Liver (tissue), 9 donors: ENCODE results near the gene CACNA1D. TPM values are rescaled to one million over a fixed set of nuclear protein-coding genes. Genes with fewer than 3 reads are reported as not detected.

Experiments
- DNase-seq: peaks from one replicate; pipeline ENCODE4 v3.0.0-alpha.2; 2017; ENCODE audit warnings: low spot score
- H3K27ac ChIP-seq, 2 donors: one replicate each; pipeline ENCODE4 v1.7.0; 2013; ENCODE audit warnings: inconsistent platforms in 2 of 2, low read length in 2 of 2, control low read depth in 1 of 2, low read depth in 1 of 2, mild to moderate bottlenecking in 1 of 2
- H3K27me3 ChIP-seq, 4 donors: one replicate each; pipeline versions ENCODE4 v1.6.1 to v1.7.0; 2013; ENCODE audit warnings: low read length in 3 of 4, inconsistent platforms in 1 of 4, mild to moderate bottlenecking in 1 of 4, moderate library complexity in 1 of 4; ENCODE audit not compliant: control insufficient read depth in 4 of 4, insufficient read depth in 4 of 4
- H3K36me3 ChIP-seq, 4 donors: one replicate each; pipeline versions ENCODE4 v1.6.1 to v1.7.0; 2013; ENCODE audit warnings: low read length in 3 of 4, mild to moderate bottlenecking in 3 of 4, low read depth in 1 of 4, moderate library complexity in 1 of 4; ENCODE audit not compliant: control insufficient read depth in 4 of 4, insufficient read depth in 3 of 4
- H3K4me1 ChIP-seq, 4 donors: one replicate each; pipeline versions ENCODE4 v1.6.1 to v1.7.0; 2013; ENCODE audit warnings: low read length in 3 of 4, mild to moderate bottlenecking in 3 of 4, moderate library complexity in 1 of 4; ENCODE audit not compliant: control insufficient read depth in 4 of 4, insufficient read depth in 4 of 4
- H3K4me3 ChIP-seq, 3 donors: one replicate each; pipeline versions ENCODE4 v1.6.1 to v1.7.0; 2013; ENCODE audit warnings: low read length in 3 of 3, control low read depth in 1 of 3, low read depth in 1 of 3, mild to moderate bottlenecking in 1 of 3
- H3K9ac ChIP-seq, 2 donors: one replicate each; pipeline ENCODE4 v1.7.0; 2013; ENCODE audit warnings: low read length in 2 of 2, mild to moderate bottlenecking in 2 of 2, moderate library complexity in 2 of 2, control low read depth in 1 of 2, low read depth in 1 of 2
- H3K9me3 ChIP-seq, 4 donors: one replicate each; pipeline versions ENCODE4 v1.6.1 to v1.7.0; 2013; ENCODE audit warnings: low read length in 3 of 4; ENCODE audit not compliant: control insufficient read depth in 4 of 4
- EGR1 ChIP-seq, 2 donors: IDR thresholded peaks; 2 replicates each; pipeline ENCODE4 v1.6.1; 2016 to 2018; ENCODE audit warnings: antibody characterized with exemption in 2 of 2, low read depth in 2 of 2
- FOXA1 ChIP-seq: IDR thresholded peaks from 2 replicates; pipeline ENCODE4 v1.6.1; 2016; ENCODE audit warnings: antibody characterized with exemption
- FOXA2 ChIP-seq: IDR thresholded peaks from 2 replicates; pipeline ENCODE4 v1.6.1; 2016; ENCODE audit warnings: antibody characterized with exemption
- GABPA ChIP-seq, 2 donors: IDR thresholded peaks in 1 of 2; conservative IDR thresholded peaks in 1 of 2; 2 replicates each; pipeline ENCODE4 v1.6.1; 2016; ENCODE audit warnings: antibody characterized with exemption in 2 of 2, mild to moderate bottlenecking in 1 of 2, moderate library complexity in 1 of 2
- HNF4A ChIP-seq, 2 donors: conservative IDR thresholded peaks; 2 replicates each; pipeline ENCODE4 v1.6.1; 2016; ENCODE audit warnings: antibody characterized with exemption in 2 of 2, mild to moderate bottlenecking in 2 of 2
- HNF4G ChIP-seq: IDR thresholded peaks from 2 replicates; pipeline ENCODE4 v1.6.1; 2016; ENCODE audit warnings: antibody characterized with exemption
- JUND ChIP-seq, 2 donors: IDR thresholded peaks; 2 replicates each; pipeline ENCODE4 v1.6.1; 2016; ENCODE audit warnings: antibody characterized with exemption in 2 of 2
- NR2F2 ChIP-seq: IDR thresholded peaks from 2 replicates; pipeline ENCODE4 v1.6.1; 2016; ENCODE audit warnings: antibody characterized with exemption
- RAD21 ChIP-seq, 2 donors: IDR thresholded peaks; 2 replicates each; pipeline ENCODE4 v1.6.1; 2016; ENCODE audit warnings: antibody characterized with exemption in 2 of 2, mild to moderate bottlenecking in 2 of 2
- RXRA ChIP-seq, 2 donors: IDR thresholded peaks; 2 replicates each; pipeline ENCODE4 v1.6.1; 2017 to 2018; ENCODE audit warnings: antibody characterized with exemption in 2 of 2, mild to moderate bottlenecking in 1 of 2
- SP1 ChIP-seq: IDR thresholded peaks from 2 replicates; pipeline ENCODE4 v1.6.1; 2018; ENCODE audit warnings: antibody characterized with exemption, mild to moderate bottlenecking
- TAF1 ChIP-seq: conservative IDR thresholded peaks from 2 replicates; pipeline ENCODE4 v1.6.1; 2016; ENCODE audit warnings: antibody characterized with exemption, mild to moderate bottlenecking
- YY1 ChIP-seq: IDR thresholded peaks from 2 replicates; pipeline ENCODE4 v1.6.1; 2016; ENCODE audit warnings: antibody characterized with exemption, mild to moderate bottlenecking
- WGBS: extraction: QIAGEN DNeasy Blood & Tissue Kit; methylation state at CpG from one replicate; pipeline ENCODE4 v1.1.7; 2013; 5-methylcytosine and 5-hydroxymethylcytosine counted together
- polyA plus RNA-seq, 2 donors: library from polyadenylated mRNA; stranded (reverse) in 1 of 2; unstranded in 1 of 2; fragments of 200-250 nt in 1 of 2; fragments of >200 nt in 1 of 2; fragmentation: Nextera tagmentation in 1 of 2; extraction: Ambion mirVana in 1 of 2; gene quantifications; one replicate each; pipeline versions ENCODE4 v1.2.1 to v1.2.3, GENCODE V29; 2013 to 2015
- total RNA-seq, 2 donors: library from RNA; depleted of rRNA; stranded (reverse); fragments of >200 nt; gene quantifications; one replicate each; pipeline ENCODE4 v1.2.3, GENCODE V29; 2014
- TF ChIP-seq, protein P1 (sequence below): IDR thresholded peaks from 2 replicates; pipeline ENCODE4 v1.6.1; 2016; ENCODE audit warnings: antibody characterized with exemption
- TF ChIP-seq, protein P2 (sequence below): IDR thresholded peaks from 2 replicates; pipeline ENCODE4 v1.6.1; 2016; ENCODE audit warnings: antibody characterized with exemption, mild to moderate bottlenecking
- TF ChIP-seq, protein P3 (sequence below): IDR thresholded peaks from 2 replicates; pipeline ENCODE4 v1.6.1; 2016; ENCODE audit warnings: antibody characterized with exemption
- TF ChIP-seq, protein P4 (sequence below): IDR thresholded peaks from 2 replicates; pipeline ENCODE4 v1.6.1; 2016; ENCODE audit warnings: antibody characterized with exemption
- TF ChIP-seq, protein P5 (sequence below): fragments of 150-350 bp; IDR thresholded peaks from 2 replicates; pipeline ENCODE4 v1.5.1; 2017; ENCODE audit warnings: improper control_type of control experiment, low read depth, low read length; ENCODE audit not compliant: missing input control
- donor health status: healthy.
- donor health status: healthy.
- donor health status: healthy.
- donor health status: healthy.
- donor health status: healthy.

Gene CACNA1D
- total and polyA plus RNA-seq, 4 donors = 1.8 to 18.9 (median 3.4) TPM

DNA sequence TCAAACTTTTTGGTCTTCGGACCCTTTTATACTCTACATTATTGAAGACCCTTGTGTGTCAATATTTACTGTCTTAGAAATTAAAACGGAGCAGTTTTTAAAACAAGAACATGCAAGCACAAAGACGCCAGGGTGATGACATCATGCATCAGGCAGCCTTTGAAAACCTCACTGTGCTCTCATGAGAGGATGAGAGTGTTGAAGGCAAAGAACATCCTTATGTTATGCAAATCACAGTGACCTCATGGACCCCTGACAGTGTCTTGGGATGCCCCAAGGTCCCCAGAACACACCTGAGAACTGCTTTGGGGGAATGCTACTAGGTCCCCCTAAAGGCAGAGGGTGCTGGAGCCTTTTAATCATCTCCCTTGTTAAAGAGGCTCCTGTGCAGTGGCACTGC, 300.2 kb downstream of the CACNA1D start:
- no peaks in the 10 kb centered on the region for H3K36me3 ChIP-seq
- H3K27ac ChIP-seq = no peak overlapping the region
- H3K4me3 ChIP-seq = no peak overlapping the region
- whole genome bisulfite sequencing = 81% methylated on average over 3 of the region's 3 CpGs
- no peak overlapping the region for H3K9ac ChIP-seq
- H3K4me1 ChIP-seq = no peaks in the 10 kb centered on the region
- H3K27me3 ChIP-seq = no peaks in the 10 kb centered on the region
- no peak for DNase-seq
- TF ChIP-seq RXRA (IDR thresholded peaks at IDR 0.05) (no peak), TAF1 (no peak), HNF4G (no peak), SP1 (no peak), YY1 (no peak), FOXA2 (no peak), JUND (IDR thresholded peaks at IDR 0.05) (no peak), GABPA (IDR thresholded peaks at IDR 0.05 in 1 of 2, conservative IDR thresholded peaks at IDR 0.05 in 1 of 2) (no peak), EGR1 (IDR thresholded peaks at IDR 0.05; ENCODE audit: low read depth in 2 of 2) (no peak), RAD21 (IDR thresholded peaks at IDR 0.05) (no peak), NR2F2 (no peak), FOXA1 (no peak), HNF4A (conservative IDR thresholded peaks at IDR 0.05) (no peak)
- TF ChIP-seq, protein P1, sequence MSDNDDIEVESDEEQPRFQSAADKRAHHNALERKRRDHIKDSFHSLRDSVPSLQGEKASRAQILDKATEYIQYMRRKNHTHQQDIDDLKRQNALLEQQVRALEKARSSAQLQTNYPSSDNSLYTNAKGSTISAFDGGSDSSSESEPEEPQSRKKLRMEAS = no peak
- TF ChIP-seq, protein P2, sequence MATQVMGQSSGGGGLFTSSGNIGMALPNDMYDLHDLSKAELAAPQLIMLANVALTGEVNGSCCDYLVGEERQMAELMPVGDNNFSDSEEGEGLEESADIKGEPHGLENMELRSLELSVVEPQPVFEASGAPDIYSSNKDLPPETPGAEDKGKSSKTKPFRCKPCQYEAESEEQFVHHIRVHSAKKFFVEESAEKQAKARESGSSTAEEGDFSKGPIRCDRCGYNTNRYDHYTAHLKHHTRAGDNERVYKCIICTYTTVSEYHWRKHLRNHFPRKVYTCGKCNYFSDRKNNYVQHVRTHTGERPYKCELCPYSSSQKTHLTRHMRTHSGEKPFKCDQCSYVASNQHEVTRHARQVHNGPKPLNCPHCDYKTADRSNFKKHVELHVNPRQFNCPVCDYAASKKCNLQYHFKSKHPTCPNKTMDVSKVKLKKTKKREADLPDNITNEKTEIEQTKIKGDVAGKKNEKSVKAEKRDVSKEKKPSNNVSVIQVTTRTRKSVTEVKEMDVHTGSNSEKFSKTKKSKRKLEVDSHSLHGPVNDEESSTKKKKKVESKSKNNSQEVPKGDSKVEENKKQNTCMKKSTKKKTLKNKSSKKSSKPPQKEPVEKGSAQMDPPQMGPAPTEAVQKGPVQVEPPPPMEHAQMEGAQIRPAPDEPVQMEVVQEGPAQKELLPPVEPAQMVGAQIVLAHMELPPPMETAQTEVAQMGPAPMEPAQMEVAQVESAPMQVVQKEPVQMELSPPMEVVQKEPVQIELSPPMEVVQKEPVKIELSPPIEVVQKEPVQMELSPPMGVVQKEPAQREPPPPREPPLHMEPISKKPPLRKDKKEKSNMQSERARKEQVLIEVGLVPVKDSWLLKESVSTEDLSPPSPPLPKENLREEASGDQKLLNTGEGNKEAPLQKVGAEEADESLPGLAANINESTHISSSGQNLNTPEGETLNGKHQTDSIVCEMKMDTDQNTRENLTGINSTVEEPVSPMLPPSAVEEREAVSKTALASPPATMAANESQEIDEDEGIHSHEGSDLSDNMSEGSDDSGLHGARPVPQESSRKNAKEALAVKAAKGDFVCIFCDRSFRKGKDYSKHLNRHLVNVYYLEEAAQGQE = no peak
- TF ChIP-seq, protein P3, sequence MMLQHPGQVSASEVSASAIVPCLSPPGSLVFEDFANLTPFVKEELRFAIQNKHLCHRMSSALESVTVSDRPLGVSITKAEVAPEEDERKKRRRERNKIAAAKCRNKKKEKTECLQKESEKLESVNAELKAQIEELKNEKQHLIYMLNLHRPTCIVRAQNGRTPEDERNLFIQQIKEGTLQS = no peak
- TF ChIP-seq, protein P4, sequence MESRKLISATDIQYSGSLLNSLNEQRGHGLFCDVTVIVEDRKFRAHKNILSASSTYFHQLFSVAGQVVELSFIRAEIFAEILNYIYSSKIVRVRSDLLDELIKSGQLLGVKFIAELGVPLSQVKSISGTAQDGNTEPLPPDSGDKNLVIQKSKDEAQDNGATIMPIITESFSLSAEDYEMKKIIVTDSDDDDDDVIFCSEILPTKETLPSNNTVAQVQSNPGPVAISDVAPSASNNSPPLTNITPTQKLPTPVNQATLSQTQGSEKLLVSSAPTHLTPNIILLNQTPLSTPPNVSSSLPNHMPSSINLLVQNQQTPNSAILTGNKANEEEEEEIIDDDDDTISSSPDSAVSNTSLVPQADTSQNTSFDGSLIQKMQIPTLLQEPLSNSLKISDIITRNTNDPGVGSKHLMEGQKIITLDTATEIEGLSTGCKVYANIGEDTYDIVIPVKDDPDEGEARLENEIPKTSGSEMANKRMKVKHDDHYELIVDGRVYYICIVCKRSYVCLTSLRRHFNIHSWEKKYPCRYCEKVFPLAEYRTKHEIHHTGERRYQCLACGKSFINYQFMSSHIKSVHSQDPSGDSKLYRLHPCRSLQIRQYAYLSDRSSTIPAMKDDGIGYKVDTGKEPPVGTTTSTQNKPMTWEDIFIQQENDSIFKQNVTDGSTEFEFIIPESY = no peak
- TF ChIP-seq, protein P5, sequence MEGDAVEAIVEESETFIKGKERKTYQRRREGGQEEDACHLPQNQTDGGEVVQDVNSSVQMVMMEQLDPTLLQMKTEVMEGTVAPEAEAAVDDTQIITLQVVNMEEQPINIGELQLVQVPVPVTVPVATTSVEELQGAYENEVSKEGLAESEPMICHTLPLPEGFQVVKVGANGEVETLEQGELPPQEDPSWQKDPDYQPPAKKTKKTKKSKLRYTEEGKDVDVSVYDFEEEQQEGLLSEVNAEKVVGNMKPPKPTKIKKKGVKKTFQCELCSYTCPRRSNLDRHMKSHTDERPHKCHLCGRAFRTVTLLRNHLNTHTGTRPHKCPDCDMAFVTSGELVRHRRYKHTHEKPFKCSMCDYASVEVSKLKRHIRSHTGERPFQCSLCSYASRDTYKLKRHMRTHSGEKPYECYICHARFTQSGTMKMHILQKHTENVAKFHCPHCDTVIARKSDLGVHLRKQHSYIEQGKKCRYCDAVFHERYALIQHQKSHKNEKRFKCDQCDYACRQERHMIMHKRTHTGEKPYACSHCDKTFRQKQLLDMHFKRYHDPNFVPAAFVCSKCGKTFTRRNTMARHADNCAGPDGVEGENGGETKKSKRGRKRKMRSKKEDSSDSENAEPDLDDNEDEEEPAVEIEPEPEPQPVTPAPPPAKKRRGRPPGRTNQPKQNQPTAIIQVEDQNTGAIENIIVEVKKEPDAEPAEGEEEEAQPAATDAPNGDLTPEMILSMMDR = no peak
- no peaks in the 10 kb centered on the region for H3K9me3 ChIP-seq
